GM12864 (cell line): ENCODE results near the gene MAGIX.
A peak's percentile ranks its signal among the peaks of the same experiment; 100 is the strongest.

Experiments
- DNase-seq: peaks from one replicate; pipeline ENCODE4 v3.0.0-alpha.2; 2011; ENCODE audit warnings: low read depth
- H3K4me3 ChIP-seq: 2 replicates; pipeline ENCODE4 v1.5.1; 2011; ENCODE audit warnings: mild to moderate bottlenecking, low read depth, low read length, control low read depth
- CTCF ChIP-seq: IDR thresholded peaks from 2 replicates; pipeline ENCODE4 v1.5.1; 2011; ENCODE audit warnings: low read depth, mild to moderate bottlenecking, moderate library complexity, low read length, control low read depth, inconsistent platforms; ENCODE audit errors: missing control alignments

The MAGIX gene

GRCh38 chrX:49199315-49199595 is 36.7 kb downstream of the MAGIX start:
- DNase-seq: no peak
- no peak overlapping the region for H3K4me3 ChIP-seq
- no peak for TF ChIP-seq CTCF

GRCh38 chrX:49199906-49200771 is 37.6 kb downstream of the MAGIX start, which contains the start of gene SYP:
TSS of gene SYP (minus strand) at chrX:49200193. CDS start at chrX:49200186, 7 bp downstream.
- no peak for DNase-seq
- peak within 1 kb of the TSS; percentile 44 for H3K4me3 ChIP-seq
- no peak for TF ChIP-seq CTCF

GRCh38 chrX:49202022-49202421 is 39.5 kb downstream of the MAGIX start:
- no peak overlapping the region for H3K4me3 ChIP-seq
- DNase-seq: no peak
- TF ChIP-seq CTCF: no peak

GRCh38 chrX:49203536-49203935 is 41.0 kb downstream of the MAGIX start:
- H3K4me3 ChIP-seq: no peak overlapping the region
- no peak for TF ChIP-seq CTCF

GRCh38 chrX:49204017-49204416 is 41.5 kb downstream of the MAGIX start:
- no peak for TF ChIP-seq CTCF
- H3K4me3 ChIP-seq: no peak overlapping the region
- no peak for DNase-seq

More at GRCh38 chrX:49203536-49203935, 41.0 kb downstream of the MAGIX start:
- DNase-seq: no peak

GRCh38 chrX:49204709-49205108 is 42.2 kb downstream of the MAGIX start:
- H3K4me3 ChIP-seq: no peak overlapping the region
- no peak for TF ChIP-seq CTCF
- no peak for DNase-seq

- no peak overlapping the region for H3K4me3 ChIP-seq
- no peak for DNase-seq
- TF ChIP-seq CTCF: no peak
These were observed 42.9 kb downstream of the MAGIX start for GRCh38 chrX:49205443-49205842.
